ENCODE measurements around the gene HCRTR1. TPM values are rescaled to one million over a fixed set of nuclear protein-coding genes. Genes with fewer than 3 reads are reported as not detected.

HCRTR1 gene
- not detected in 2 replicates for total RNA-seq

GRCh38 chr1:31617218-31617915 is at the start of gene HCRTR1:
HCRTR1 (plus strand) TSS chr1:31617689; CDS start chr1:31619193, 1,504 bp downstream.

DNA sequence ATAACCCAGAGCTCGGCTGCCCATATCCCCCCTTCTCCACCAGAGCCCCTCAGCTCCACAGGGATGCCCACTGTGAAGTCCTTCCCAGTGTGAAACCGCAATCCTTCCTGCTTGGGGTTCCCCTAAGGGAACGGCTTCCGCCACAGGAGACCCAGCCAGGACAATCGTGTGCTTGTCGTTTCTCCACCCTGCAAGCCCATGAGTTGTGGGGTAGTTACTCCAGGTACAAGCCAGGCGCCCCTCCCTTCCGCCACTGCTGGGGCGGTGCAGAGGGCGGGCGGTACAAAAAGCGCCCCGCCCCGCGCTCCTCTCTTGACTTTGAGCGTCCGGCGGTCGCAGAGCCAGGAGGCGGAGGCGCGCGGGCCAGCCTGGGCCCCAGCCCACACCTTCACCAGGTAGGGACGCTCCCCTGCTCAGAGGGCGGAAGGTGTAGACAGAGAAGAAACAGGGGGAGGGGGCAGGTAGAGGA is 41.3 kb upstream of the HCRTR1 start, which contains the start of gene TINAGL1:
Gene TINAGL1 (plus strand): TSS at position 315 of the 469 bp plus-strand sequence. CDS start 634 bp downstream, outside the sequence.

DNA sequence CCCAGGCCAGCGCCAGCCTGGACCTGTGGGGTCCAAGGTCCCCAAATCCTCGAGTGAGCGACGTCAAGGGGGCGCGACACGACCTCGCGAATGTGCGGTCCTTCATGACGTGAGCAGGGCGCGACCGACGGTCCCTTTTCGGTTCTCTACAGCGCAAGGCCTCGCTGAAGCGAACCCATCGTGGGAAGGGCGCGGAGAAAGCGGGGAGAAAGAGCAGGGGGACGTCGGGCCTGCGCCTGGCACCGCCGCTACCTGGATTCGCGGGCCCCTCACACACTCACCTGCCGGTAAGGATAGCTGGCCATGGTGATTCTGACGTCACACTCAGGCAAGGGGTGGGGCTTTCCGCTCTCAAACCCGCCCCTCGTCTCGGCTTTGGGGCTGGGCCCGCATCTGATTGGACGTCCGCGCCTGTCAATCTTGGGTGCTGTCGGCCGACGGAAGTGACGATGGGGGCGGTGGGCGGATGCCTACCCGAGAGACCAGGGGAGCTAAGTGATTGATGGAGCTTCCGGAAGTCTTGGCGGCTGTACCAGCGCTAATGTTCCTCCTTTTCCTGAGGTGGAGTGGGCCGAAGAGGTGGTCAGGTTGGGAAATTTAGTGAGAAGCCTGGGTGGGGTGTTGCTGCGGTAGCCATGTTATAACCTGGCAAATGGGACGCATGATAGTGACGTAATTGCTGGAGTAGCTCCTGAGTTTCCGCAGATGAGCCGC is 27.2 kb downstream of the HCRTR1 start, which contains the start of gene PEF1:
Gene PEF1 (minus strand): TSS at position 317 of the 714 bp plus-strand sequence. CDS start 12 bp downstream, at position 305.

Other genes with a start within 250 kb of the HCRTR1 start
- 58.3 and 116 TPM in 2 replicates for gene FABP3, start 244.6 kb upstream of the HCRTR1 start, total RNA-seq
- 4.0 and 5.2 TPM in 2 replicates for gene SERINC2, start 204.5 kb upstream of the HCRTR1 start, total RNA-seq
- 15.1 and 21.1 TPM in 2 replicates for gene TINAGL1, start 41.2 kb upstream of the HCRTR1 start, total RNA-seq
- gene PEF1, start 27.2 kb downstream of the HCRTR1 start, total RNA-seq: 70.1 and 79.0 TPM in 2 replicates
- 137 and 140 TPM in 2 replicates for gene COL16A1, start 86.3 kb downstream of the HCRTR1 start, total RNA-seq
- 5.0 and 7.0 TPM in 2 replicates for gene ADGRB2, start 146.7 kb downstream of the HCRTR1 start, total RNA-seq
- gene SPOCD1, start 198.3 kb downstream of the HCRTR1 start, total RNA-seq: 14.2 and 20.0 TPM in 2 replicates

Data from smooth muscle cell of bladder (primary cell).